GM18867 (cell line): ENCODE results near the gene KLRF1.

Experiments used
- ATAC-seq: cut with Tn5 transposase; IDR thresholded peaks from one replicate; pipeline ENCODE4 v1.9.1; 2021; ENCODE audit warnings: mild to moderate bottlenecking, moderate library complexity; ENCODE audit not compliant: unreplicated experiment

The KLRF1 gene, protein sequence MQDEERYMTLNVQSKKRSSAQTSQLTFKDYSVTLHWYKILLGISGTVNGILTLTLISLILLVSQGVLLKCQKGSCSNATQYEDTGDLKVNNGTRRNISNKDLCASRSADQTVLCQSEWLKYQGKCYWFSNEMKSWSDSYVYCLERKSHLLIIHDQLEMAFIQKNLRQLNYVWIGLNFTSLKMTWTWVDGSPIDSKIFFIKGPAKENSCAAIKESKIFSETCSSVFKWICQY

GRCh38 chr12:9827209-9827888 lies at the start of gene KLRF1:
Gene KLRF1 (plus strand): TSS chr12:9827481. CDS start chr12:9827545, 64 bp downstream.
- ATAC-seq: no peak

GRCh38 chr12:9779209-9779608 lies 48.1 kb upstream of the KLRF1 start:
- ATAC-seq: no peak

- ATAC-seq: no peak
Observed at GRCh38 chr12:9781360-9781759, 45.9 kb upstream of the KLRF1 start.

DNA sequence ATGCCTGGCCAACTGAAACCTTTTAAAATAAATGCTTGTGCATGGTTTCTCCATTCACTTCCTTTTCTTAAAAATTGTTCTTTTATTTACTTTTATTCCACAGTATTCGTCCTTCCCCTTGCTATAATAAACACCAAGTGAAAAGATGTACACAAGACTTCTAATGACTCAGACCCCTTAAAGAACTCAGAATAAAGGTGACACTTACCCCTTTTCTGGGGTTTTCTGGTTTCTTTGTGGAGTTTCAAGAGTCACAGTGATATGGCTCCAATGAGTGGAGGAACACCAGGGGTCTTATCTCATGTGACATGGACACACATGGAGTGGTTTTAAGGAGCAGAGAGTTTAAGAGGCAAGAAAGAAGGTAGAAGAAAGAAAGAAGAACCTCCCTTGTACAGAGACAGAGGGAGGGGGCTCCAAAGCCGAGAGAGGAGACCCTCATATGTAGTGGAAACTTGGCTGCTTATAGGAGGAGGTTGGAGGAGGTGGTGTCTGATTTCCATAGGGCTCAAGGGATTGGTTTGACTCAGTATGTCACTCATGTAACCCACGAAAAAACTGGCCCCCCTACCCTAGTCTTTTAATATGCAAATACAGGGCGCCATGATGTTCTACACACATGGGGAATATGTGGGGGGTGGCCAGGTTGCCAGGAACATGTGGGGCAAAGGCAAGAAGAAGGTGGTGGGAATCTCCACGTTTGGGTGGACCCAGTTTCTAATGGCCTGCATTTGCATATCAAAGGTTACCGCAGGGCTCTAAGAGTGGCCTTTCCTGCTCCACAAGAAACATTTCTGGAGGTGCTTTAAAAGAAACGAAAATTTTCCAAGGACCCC lies 44.5 kb upstream of the KLRF1 start:
- no peak for ATAC-seq

- no peak for ATAC-seq
Observed at GRCh38 chr12:9784326-9784725, 43.0 kb upstream of the KLRF1 start.

DNA sequence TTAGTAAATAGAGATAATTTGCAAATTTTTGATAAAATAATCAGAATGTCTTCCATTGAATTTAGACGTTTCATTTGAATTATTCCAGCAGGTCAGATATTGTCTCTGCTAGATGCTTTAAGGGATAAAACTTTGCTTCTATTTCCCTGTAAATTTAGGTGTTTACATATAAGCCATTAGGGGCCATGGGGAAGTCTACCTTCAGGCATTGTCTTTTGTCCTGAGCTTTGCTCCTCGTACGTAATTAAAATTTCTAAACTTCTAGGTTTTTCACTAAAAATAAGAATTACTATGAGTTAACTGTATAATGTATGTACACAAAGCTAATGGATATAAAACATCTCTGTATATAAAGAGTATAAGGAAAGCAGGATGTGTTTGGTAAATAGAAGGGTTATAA lies 42.5 kb upstream of the KLRF1 start:
- no peak for ATAC-seq

DNA sequence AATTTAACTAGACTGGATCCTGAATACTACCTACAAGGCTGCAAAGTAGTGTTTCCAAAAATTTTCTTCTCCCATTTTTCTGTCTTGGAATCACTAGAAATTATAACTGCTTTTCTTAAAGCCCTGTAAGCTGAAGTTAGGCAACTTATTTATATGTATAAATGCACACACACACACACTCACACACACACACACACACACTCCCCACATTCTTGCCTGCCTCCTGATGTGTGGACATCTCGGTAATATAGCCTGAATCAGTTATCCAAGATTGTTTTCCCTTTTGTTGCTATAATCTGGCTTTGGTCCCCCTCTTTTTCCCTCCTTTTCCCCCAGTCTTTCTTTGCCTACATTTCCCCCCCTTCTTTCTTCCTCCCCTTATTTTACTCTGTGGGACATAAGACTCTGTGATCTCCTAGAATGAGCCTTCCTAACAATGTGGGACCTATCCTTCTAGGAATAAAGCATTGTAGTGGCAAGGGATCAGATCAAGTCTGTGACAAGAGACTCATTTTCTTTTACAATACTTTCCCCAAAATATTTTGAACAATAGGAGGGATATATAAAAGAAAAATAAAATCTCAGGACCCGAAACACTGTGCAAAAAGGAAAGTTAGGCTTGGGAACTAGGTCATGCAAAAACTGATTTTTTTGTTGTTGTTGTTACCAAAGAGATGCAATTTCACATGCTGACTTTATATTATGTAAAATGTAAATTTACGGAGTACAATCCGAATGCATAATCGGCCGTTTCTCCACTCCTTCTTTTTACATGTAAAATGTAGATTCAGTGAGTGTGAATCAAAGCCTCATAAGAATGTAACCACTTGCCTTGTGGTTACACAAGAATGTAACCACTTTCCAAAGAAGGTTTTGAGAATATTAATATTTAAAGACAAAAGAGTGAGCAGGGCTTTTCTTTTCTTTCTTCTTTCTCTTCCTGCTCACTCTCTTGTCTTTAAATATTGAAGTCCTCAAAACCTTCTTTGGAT lies 40.3 kb upstream of the KLRF1 start:
- no peak for ATAC-seq

DNA sequence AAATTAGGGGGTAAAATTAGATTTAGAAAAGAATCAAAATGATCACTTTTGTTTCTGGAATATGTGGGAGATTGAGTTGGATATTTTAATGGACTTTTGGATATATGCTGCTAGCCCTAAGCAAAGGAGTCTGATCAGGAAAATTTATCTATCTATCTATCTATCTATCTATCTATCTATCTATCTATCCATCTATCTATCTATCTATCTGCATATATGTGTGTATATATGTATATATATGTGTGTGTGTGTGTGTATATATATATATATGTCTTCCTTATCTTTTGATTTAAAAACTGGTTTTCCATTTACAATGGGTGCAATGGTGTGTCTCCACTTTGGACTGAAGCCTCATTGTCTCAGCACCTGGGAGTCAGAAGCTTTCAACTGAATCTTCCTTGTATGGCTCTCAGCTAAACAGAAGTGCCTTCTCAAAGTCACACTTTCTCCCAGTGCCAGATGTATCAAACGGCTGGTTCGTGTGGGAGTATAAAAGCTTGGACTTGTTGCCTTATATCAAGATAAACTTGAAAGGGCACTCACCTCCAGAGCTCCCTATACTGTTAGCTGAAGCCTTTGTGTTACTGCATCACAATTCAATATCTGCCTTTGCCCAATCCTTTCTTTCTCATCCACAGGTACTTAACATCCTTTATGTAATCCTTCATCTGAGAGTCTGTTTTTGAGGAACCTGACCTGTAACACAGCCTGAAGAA lies 34.9 kb upstream of the KLRF1 start:
- ATAC-seq: no peak

DNA sequence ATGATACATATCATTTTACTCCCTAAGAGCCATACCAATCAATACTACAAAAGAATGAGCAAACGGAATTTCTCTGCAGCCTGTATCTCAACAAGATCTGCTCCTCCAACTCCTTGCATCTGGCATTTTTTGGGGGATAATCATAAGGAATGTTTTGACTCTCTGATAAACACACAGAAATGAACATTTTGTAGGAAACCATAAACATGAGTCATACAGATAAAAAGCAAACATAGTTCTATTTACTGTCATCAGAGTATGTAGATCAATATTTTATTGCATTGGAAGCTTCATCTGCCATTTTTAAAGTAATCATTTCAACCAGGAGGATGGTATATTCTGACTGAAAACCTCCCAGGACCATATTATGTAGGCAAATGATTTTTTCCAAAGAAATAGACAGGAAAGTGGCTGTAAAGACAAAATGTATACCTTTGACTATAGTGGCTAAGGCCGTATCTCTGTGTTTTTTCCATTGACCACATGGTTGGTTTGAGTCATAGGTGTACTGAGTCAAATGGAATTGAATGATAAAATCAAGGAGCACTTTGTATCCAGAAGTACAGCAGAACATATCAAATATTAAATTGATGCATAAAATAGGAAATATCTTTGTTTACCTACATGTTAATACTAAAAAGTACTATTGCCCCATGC lies 34.2 kb upstream of the KLRF1 start:
- ATAC-seq: no peak

DNA sequence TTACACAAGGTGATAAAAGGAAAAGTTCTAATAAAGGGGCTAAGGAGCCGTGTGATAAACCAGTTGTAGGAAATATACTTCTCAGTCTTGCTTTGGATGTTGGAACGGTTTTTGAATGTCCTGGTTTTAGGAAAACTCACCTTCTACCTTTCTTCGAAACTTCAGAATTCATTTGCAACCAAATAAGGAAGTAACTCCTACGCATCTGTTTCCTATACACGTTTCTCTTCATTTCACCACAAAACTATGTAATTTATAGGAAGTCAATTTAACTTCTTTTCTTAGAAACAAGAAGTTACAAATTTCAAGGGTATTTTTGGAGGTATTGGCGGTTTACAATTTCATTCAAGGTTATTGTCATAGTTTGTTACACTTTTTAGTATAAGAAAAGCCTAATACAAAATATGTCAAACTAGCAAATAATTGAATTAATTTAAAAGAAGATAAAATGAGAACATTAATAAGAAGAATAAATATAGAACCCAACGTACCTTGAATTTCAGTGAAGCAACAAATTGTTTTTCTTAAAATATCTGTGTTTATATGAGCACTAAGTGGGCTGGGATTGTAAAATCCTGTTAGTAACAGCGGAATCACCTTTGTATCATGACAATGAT lies 33.4 kb upstream of the KLRF1 start:
- ATAC-seq: no peak

DNA sequence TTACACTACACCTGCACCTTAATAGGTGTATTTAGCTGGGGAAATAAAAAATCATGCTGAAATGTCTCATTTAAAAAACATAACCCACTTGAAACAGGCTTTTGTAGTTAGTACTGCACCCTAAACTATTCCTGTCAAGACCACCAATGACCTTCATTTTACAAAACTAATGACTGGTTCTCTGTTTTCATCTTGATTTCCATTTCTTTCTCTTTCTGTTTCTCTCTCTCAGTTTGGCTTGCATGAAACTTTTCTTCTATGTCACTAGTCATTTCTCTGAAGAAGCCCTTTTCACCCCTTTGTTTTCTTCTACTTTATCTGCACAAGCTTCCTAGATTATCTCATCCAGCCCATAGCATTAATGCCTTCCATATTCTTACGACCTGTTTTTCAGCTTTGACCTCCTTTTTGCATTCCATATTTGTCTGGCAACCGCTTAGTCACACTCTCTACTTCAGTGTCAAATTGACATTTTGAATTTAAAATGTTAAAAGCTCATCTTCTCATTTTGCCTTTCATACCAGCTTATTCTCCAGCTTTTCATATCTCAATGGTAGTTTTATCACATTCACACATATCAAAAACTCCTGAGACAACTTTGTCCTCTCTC lies 32.7 kb upstream of the KLRF1 start:
- ATAC-seq: peak; percentile 55

GRCh38 chr12:9795945-9796344 lies 31.3 kb upstream of the KLRF1 start:
- ATAC-seq: no peak

- ATAC-seq: no peak
Observed at GRCh38 chr12:9796346-9796745, 30.9 kb upstream of the KLRF1 start.

GRCh38 chr12:9796971-9797370 lies 30.3 kb upstream of the KLRF1 start:
- no peak for ATAC-seq

DNA sequence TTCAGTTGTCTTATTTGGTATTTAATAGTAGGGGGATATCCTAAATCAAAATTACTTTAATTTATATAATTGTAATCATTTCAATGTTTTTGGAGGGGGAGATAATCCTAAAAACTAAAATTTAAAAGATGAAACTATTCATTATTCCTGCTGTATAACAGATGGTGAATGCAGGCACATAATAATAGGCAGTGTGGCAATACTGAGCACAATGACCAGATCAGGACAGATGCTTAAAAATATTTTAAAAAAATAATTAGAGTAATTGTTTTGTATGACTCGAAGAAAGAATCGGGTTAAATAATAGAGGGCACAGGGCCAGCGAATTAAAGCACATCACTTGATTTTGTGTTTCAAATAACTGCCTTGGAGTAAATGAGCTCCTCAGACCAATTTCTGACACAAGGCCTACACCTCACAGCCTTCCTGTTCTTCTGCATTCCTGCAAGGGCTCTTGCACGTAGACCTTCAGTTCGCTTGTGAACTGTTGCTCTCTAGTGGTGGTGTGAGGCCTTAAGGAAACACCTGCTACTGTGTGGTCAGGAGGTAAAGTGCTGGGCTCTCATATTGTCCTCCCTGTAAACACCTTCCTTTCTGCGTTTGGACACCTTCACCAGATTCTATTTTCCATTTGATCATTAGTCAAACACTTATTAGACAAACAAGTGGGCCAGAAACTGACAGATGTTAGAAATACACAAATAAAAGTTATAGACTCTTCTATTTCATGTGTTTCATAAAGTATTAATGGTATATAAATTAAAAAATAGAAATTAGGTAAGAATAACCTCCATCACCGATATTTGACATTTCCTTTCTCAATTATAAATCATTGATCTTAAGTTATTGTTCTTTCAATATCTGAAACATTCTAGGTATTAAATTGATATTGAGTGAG lies 29.3 kb upstream of the KLRF1 start:
- ATAC-seq: peak; percentile 96

- ATAC-seq: no peak
Observed at GRCh38 chr12:9799961-9800360, 27.3 kb upstream of the KLRF1 start.

- ATAC-seq: no peak
Observed at GRCh38 chr12:9805883-9806282, 21.4 kb upstream of the KLRF1 start.

GRCh38 chr12:9806714-9807113 lies 20.6 kb upstream of the KLRF1 start:
- no peak for ATAC-seq
